ENCODE data around the gene NCR2. TPM values are rescaled to one million over a fixed set of nuclear protein-coding genes. Genes with fewer than 3 reads are reported as not detected.

Gene NCR2
- polyA plus RNA-seq, 1 of the 3 experiments (the other 2 are of a cell fraction), result not detected

DNA sequence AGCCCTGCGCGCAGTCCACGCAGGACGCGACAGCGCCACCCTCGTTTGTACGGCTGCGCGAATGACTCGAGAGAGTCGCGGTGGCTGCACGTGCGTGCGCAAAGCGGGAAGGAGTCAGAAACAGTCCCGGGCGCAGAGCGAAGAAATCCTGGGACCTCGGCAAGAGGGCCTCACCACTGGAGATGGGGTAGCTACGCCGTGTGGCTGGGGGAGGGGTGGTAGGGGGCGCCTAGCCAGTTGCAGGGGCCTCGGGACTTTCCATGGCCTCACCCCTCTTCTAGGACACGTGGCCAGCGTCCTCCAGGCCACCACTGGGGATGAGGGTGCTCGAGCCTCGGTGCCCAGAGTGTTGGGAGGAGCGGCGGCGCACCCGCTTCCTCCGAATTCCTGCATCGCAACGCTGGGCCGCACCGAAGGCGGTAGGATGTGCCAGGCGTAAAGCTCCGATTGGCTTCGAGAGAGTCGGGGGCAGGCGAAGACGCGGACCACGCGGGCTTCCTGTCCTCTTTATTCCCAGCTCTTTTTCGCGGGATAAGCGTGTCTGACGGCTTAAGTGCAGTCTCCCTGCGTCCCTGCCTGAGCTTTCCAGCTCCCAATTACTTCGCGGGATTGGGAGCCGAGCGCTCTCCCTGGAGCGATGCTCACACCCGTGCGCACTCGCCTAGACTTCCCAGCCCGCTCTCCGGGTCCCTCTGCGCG is 38.7 kb downstream of the NCR2 start:
- H3K79me2 ChIP-seq (ENCODE audit: insufficient read depth), result no peaks in the 10 kb centered on the region
- peaks cover 95% of the 10 kb centered on the region for H3K27me3 ChIP-seq (ENCODE audit: insufficient read depth)
- no peak overlapping the region for H3K9ac ChIP-seq
- POLR2A ChIA-PET, result no interaction called here
- CTCF ChIA-PET, result interaction anchor here (0.7 to 12.1 kb wide), 15 partner anchors 9 to 413 kb away, joined by 3 to 285 read pairs (median 3); partner anchors contain the start of gene TOMM6
- peak; percentile 34 for DNase-seq
- no peak for TF ChIP-seq FOXM1 (IDR thresholded peaks at IDR 0.05; ENCODE audit: low read depth)
- no peak for TF ChIP-seq TEAD4 (IDR thresholded peaks at IDR 0.05; ENCODE audit: borderline replicate concordance, insufficient read depth)
- TF ChIP-seq, protein P1, sequence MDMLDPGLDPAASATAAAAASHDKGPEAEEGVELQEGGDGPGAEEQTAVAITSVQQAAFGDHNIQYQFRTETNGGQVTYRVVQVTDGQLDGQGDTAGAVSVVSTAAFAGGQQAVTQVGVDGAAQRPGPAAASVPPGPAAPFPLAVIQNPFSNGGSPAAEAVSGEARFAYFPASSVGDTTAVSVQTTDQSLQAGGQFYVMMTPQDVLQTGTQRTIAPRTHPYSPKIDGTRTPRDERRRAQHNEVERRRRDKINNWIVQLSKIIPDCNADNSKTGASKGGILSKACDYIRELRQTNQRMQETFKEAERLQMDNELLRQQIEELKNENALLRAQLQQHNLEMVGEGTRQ (IDR thresholded peaks at IDR 0.05; ENCODE audit: borderline replicate concordance, low read depth, low read length), result no peak
- no peak for TF ChIP-seq EZH2phosphoT487 (IDR thresholded peaks at IDR 0.05; ENCODE audit: borderline replicate concordance, low read depth)
- H3K36me3 ChIP-seq (replicated peaks in 1 of 2; ENCODE audit: control insufficient read depth in 1 of 2, insufficient read depth in 2 of 2, low read length in 1 of 2), result no peaks in the 10 kb centered on the region
- no peaks in the 10 kb centered on the region for H4K20me1 ChIP-seq (ENCODE audit: insufficient read depth)
- H3K4me1 ChIP-seq (ENCODE audit: control insufficient read depth in 1 of 2, insufficient read depth in 2 of 2, low read depth in 1 of 2, low read length in 1 of 2), result peaks cover 2 to 3% of the 10 kb centered on the region in 2 experiments; a peak in 1 of 4 replicates
- H3F3A ChIP-seq (replicated peaks; ENCODE audit: insufficient read depth), result peaks cover 3% of the 10 kb centered on the region
- WGBS (ENCODE audit: low lambda C conversion rate), result 23% methylated on average over 27 of the region's 65 CpGs
- H3K4me3 ChIP-seq (ENCODE audit: low read depth in 2 of 2, low read length in 1 of 2), result no peak overlapping the region; a peak in 1 of 4 replicates
- no peaks in the 10 kb centered on the region for H3K9me3 ChIP-seq
- peak overlapping the region; percentile 52; the same call in 1 of the 2 replicates for H3K4me2 ChIP-seq
- H3K27ac ChIP-seq (ENCODE audit: low read depth in 2 of 2, low read length in 1 of 2), result no peak overlapping the region
- H3K9me2 ChIP-seq, result no peaks in the 10 kb centered on the region
- H2AFZ ChIP-seq (ENCODE audit: low read depth), result no peak overlapping the region

DNA sequence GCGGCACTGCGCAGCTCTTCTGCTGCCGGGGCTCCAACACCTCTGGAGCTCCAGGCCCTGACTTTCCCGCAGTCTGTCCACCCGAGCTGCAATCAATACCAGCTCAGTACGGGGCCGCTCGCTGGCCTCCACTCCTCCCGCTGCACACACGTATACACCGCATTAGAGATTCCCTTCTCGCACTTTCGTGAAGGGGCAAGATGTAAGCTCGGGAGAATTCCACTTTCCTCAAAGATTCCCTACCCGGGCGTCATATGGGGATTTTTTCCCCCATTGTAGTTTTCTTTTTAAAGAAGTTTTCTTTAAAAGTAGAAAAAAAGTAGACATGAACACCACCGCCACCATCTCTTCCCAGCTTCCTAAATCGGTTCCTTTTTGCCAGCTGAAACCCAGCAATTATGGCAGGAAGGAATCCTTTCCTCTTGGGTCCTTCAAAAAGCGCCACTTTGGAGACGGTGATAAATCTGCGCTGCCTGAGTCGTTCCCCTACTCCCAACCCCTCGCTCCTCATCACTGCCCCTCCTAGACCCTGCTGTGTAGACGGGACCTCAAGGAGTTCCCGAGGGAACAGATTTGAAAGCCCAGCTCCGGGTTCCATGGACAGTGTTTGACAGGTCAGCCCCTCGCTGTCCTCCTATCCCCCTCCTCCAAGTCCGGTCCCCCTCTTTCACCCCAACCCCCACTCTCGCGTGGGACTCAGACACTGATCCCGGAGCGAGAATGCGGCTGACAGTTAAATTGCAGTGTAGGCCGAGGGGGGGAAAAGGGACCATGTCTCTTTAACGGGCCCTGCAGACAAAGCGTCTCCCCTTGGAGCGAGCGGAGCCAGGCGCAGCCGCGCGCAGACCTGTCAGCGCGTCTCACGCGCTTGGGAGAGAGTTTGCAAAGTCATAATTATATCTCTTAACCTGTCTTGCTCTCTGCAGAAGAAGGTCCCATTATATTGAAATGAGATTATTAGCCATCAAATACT is 39.5 kb downstream of the NCR2 start:
- Histone ChIP-seq H3K4me3 (ENCODE audit: low read depth in 2 of 2, low read length in 1 of 2) (no peak overlapping the region; a peak in 1 of 4 replicates), H3F3A (replicated peaks; ENCODE audit: insufficient read depth) (peaks cover 3% of the 10 kb centered on the region), H3K4me2 (peak overlapping the region; percentile 52; the same call in 1 of the 2 replicates), H3K27ac (ENCODE audit: low read depth in 2 of 2, low read length in 1 of 2) (no peak overlapping the region), H3K9ac (no peak overlapping the region), H2AFZ (ENCODE audit: low read depth) (no peak overlapping the region), H3K27me3 (ENCODE audit: insufficient read depth) (peaks cover 87% of the 10 kb centered on the region), H3K36me3 (replicated peaks in 1 of 2; ENCODE audit: control insufficient read depth in 1 of 2, insufficient read depth in 2 of 2, low read length in 1 of 2) (no peaks in the 10 kb centered on the region), H3K9me3 (no peaks in the 10 kb centered on the region), H3K79me2 (ENCODE audit: insufficient read depth) (no peaks in the 10 kb centered on the region), H3K4me1 (ENCODE audit: control insufficient read depth in 1 of 2, insufficient read depth in 2 of 2, low read depth in 1 of 2, low read length in 1 of 2) (peaks cover 2 to 3% of the 10 kb centered on the region in 2 experiments; a peak in 1 of 4 replicates), H3K9me2 (no peaks in the 10 kb centered on the region), H4K20me1 (ENCODE audit: insufficient read depth) (no peaks in the 10 kb centered on the region)
- WGBS (ENCODE audit: low lambda C conversion rate), result 8% methylated on average over 41 of the region's 46 CpGs
- CTCF ChIA-PET, result interaction anchor here (0.9 to 12.1 kb wide), 15 partner anchors 8 to 412 kb away, joined by 3 to 285 read pairs (median 3); partner anchors contain the start of gene TOMM6
- POLR2A ChIA-PET, result no interaction called here
- peak; percentile 40 for DNase-seq
- TF ChIP-seq, protein P2, sequence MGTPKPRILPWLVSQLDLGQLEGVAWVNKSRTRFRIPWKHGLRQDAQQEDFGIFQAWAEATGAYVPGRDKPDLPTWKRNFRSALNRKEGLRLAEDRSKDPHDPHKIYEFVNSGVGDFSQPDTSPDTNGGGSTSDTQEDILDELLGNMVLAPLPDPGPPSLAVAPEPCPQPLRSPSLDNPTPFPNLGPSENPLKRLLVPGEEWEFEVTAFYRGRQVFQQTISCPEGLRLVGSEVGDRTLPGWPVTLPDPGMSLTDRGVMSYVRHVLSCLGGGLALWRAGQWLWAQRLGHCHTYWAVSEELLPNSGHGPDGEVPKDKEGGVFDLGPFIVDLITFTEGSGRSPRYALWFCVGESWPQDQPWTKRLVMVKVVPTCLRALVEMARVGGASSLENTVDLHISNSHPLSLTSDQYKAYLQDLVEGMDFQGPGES (IDR thresholded peaks at IDR 0.05; ENCODE audit: low read depth, low read length), result no peak
- TF ChIP-seq EP300 (IDR thresholded peaks at IDR 0.05; ENCODE audit: borderline replicate concordance in 1 of 2, low read depth in 1 of 2, low read length in 1 of 2) (no peak), SIN3A (IDR thresholded peaks at IDR 0.05; ENCODE audit: borderline replicate concordance, low read depth, low read length) (no peak), FOSL2 (IDR thresholded peaks at IDR 0.05; ENCODE audit: borderline replicate concordance, low read depth) (no peak), FOXM1 (IDR thresholded peaks at IDR 0.05; ENCODE audit: low read depth) (no peak), RAD21 (IDR thresholded peaks at IDR 0.05; ENCODE audit: low read length) (no peak), TEAD4 (IDR thresholded peaks at IDR 0.05; ENCODE audit: borderline replicate concordance, insufficient read depth) (no peak), YY1 (IDR thresholded peaks at IDR 0.05; ENCODE audit: low read depth) (no peak), ELF1 (IDR thresholded peaks at IDR 0.05) (no peak), NRF1 (IDR thresholded peaks at IDR 0.05; ENCODE audit: low read depth, low read length) (no peak), NFIC (IDR thresholded peaks at IDR 0.05; ENCODE audit: borderline replicate concordance) (no peak), GABPA (IDR thresholded peaks at IDR 0.05; ENCODE audit: low read depth) (no peak), MEF2A (IDR thresholded peaks at IDR 0.05; ENCODE audit: borderline replicate concordance, low read depth) (no peak), RCOR1 (IDR thresholded peaks at IDR 0.05; ENCODE audit: low read length) (no peak)
- TF ChIP-seq, protein P1 (IDR thresholded peaks at IDR 0.05; ENCODE audit: borderline replicate concordance, low read depth, low read length), result no peak
- TF ChIP-seq, protein P3, sequence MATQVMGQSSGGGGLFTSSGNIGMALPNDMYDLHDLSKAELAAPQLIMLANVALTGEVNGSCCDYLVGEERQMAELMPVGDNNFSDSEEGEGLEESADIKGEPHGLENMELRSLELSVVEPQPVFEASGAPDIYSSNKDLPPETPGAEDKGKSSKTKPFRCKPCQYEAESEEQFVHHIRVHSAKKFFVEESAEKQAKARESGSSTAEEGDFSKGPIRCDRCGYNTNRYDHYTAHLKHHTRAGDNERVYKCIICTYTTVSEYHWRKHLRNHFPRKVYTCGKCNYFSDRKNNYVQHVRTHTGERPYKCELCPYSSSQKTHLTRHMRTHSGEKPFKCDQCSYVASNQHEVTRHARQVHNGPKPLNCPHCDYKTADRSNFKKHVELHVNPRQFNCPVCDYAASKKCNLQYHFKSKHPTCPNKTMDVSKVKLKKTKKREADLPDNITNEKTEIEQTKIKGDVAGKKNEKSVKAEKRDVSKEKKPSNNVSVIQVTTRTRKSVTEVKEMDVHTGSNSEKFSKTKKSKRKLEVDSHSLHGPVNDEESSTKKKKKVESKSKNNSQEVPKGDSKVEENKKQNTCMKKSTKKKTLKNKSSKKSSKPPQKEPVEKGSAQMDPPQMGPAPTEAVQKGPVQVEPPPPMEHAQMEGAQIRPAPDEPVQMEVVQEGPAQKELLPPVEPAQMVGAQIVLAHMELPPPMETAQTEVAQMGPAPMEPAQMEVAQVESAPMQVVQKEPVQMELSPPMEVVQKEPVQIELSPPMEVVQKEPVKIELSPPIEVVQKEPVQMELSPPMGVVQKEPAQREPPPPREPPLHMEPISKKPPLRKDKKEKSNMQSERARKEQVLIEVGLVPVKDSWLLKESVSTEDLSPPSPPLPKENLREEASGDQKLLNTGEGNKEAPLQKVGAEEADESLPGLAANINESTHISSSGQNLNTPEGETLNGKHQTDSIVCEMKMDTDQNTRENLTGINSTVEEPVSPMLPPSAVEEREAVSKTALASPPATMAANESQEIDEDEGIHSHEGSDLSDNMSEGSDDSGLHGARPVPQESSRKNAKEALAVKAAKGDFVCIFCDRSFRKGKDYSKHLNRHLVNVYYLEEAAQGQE (IDR thresholded peaks at IDR 0.05; ENCODE audit: low read depth, low read length), result no peak

Measured in SK-N-SH (cell line).